HG03159 (cell line): ENCODE results near the gene GALNT18.
"Not testable (repeated sequence)": the region's sequence is repeated elsewhere in the genome, so short reads cannot be mapped to it uniquely, and the experiment has no call there.

ENCODE experiments used
- ATAC-seq: cut with Tn5 transposase; IDR thresholded peaks from one replicate; pipeline ENCODE4 v1.9.1; 2021; ENCODE audit warnings: mild to moderate bottlenecking, moderate library complexity; ENCODE audit not compliant: unreplicated experiment

The GALNT18 gene

DNA sequence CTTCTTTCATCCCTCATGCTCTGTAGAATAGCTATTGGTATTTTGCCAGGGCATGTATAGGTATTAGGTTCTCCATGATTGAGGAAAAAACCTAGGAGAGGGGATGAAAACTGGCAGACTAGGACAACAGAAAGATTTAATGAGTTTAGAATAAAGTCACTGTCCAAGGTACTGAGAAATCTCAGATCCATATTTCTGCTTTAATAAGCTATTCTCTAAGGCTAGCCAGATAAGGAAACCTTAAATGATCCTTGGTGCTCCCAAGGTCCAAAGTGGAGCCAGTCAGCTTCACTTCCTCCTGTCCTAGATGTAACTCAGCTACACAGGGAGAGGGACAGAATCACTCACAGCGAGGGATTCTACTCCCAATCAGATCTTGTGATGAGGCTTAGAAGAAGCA, 255.0 kb downstream of the GALNT18 start:
- no peak for ATAC-seq

DNA sequence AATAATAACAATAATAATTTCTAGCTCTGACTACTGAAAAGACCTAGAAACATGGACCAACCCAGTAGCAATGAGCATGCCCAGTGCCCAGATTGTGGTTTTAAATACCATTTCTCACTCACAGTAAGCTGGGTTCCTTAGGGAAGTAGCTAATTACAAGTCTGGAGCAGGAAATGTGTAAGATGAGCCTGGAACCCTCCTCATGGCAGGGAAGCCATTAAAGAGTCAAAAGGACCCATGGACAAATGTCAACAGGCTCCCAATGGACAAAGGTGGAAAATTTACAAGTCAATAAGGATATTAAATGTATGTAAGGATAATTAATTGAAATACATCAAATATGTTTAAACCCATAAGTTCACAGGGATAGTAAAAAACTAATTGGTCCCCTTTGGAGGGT, 258.1 kb downstream of the GALNT18 start:
- ATAC-seq: no peak

DNA sequence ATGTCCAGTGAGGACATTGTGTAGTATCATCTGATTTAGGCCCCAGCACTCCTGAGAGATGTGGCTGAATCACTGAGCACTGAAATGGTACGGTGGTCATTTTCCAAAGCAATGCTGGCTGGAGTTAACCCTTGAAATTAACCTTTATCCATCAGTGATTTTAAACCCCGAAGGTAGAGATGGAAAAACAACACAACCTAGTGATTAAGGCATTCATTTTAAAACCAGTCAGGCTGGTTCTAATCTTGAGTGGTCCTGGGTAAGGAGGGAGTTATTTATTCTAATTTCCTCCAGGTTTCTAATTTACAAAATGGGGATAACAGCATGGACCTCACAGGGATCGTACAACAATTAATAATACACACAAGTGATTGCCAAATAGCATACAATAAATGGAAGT, 262.2 kb downstream of the GALNT18 start:
- no peak for ATAC-seq

DNA sequence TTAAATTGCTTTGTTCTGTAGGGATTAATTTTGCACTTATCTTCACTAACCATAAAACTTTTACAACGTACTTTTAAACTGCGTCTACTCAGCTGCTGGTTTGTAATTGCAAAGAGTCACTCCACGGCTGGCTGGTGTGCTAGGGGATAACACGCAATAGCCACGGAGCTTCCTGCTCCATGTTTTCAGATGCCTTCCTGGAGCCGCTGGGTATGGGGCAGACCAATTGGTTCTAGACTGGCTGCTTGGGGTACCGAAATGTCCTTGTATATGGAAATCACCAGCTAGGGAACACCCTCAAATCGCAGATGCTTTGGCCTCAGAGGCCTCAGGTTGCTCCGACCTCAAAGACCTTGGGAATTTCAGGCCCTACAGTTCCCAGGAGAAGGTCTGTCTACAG, 265.0 kb downstream of the GALNT18 start:
- ATAC-seq: no peak

DNA sequence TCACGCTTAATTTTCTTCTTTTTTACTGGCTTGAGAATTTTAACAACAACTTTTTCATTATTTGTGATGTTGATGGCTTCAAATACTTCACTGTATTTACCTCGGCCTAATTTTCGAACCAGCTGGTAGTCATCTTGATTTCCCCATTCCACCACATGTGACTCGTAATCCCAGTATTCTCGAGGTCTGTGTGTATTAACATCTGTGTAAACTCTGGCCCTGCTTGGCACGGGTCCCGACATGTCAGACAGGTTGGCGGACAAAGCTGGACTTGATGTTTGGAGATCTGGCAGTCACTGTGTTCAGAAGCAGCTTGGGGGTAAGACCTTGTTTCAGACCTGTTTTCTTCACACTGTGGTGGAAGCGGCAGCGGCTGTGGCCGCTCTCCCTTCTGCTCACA, 268.9 kb downstream of the GALNT18 start, which contains the start of gene CSNK2A3:
CSNK2A3 (minus strand) TSS at position 373 of the 400 bp plus-strand sequence; CDS start at position 242, 131 bp downstream.
- ATAC-seq: not testable (repeated sequence)

DNA sequence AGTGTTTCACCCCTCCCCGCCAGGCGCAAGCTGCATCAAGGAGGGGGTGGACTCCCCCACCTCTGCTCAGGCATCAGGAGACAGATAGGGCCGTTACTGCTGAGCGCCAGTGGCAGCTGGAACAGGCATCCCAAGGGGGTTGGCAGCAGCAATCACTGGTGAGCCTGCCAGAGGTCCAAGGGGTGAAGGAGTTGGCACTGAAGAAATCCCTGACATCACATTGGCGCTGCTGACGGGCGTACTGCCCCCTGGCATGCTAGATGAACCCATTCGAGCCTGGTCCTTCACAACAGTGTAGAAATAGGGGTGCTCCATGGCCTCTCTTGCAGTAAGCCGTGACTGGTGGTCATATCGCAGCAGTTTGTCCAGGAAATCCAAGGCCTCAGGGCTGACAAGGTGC, 270.0 kb downstream of the GALNT18 start:
- not testable (repeated sequence) for ATAC-seq

DNA sequence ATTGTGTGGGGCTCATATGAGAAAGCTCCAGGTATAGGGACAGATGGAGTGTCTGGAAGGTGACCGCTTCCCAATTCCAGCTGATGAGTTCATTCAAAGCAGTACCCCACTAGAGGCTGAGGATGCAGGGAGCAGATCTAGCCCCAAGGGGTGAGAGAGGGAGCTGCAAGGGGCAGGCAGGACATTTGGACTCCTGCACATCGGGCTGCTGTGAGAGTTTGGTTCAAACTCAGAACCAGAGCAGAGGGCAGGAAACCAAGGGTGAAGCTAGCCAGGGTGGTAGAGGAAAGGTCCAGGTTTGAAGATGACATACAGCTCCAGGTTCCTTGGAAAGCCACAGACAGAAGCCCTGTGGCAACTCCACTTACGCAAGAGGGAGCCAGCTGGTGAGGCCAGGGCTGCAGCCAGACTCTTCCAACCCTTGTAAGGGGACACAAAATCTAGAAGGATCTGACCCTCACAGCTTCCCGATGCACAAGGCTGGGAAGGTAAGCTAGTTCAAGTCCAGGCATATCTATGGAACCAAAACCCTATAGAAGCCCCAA, 270.7 kb downstream of the GALNT18 start:
- ATAC-seq: no peak

DNA sequence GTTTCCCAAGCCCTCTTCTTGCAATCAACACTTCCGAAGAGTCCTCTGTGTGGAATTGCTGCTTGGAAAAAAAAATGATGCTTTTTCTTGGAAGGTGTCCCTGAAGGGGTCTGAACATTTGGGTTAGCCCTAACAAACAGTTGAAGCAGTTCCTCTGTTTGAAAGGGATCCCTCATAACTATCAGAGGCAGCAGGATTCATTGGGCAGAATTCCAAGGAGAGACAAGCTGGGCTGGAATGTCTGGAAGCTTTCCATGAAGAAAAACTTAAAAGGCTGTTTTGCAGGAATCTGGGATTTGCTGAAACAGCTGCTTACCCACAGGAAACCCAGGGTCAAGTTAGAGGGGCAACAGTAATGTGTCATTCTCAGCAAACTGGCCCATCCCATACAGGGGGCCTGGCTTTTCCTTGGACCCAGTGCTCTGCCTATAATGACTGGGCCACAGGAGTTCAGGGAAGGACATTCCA, 271.9 kb downstream of the GALNT18 start:
- ATAC-seq: no peak

DNA sequence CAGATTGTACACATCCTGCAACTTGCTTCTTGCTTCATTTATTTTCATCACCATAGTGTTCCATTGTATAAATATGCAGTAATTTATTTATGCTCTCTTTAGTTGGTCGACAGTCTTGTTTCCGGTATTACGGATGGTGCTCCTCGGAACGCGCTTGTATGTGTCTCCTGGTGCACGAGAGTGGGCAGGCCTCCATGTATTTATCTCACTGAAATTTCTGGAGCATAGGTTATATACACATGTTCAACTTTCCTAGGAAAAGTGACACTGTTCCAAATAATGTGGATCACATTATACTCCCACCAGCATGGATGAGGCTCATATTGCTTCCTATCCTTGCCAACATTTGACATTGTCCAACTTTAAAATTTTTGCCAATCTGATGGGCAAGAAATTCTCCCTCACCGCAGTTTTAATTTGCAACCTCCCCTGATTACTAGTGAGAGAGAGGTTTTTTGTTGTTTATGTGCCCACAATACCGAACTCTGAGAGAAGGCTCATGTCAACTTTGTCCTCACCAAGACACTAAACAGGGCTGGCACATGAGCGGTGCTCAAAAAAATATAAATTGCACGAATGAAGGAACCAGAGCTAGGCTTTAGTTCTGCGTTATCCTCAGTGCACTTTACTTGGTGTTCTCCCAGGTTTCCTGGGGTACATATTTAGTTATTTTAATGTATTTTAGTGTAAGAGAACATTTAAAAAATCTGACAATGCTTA, 272.5 kb downstream of the GALNT18 start:
- ATAC-seq: no peak

DNA sequence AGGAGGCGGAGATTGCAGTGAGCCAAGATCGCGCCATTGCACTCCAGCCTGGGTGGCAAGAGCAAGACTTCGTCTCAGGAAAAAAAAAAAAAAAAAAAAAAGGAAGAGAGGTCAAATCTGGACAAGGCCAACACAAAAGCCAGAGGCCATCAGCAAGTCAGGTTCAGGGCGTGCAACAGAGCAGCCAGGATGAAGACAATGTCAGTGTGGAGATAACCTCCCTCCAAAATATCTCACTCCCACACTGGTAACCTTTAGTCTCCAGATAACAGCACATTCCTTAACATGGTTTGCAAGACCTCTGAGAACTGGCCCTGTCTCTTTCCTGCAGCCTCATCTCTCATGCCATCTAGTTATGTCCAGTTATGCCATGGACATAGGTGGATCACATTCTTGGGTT, 273.5 kb downstream of the GALNT18 start:
- ATAC-seq: no peak

DNA sequence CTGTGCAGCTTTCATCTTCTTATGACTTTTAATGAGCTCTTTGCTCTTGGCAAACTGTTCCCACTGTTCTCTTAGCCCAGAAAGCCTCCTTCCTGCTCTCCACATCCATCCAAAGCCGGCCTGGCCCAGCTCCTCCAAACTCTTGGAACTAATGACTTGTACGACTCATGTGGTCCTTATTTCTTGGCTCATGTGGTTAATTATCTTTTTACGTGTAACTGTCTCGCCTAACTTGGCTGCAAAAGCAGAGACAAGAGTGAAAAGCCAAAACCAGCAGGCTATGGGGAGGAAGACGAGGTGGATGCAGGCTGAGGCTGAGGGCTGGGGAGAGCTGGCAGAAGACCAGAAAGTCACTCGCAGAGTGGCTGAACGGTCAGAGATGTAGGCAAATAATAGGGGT, 274.2 kb downstream of the GALNT18 start:
- no peak for ATAC-seq

DNA sequence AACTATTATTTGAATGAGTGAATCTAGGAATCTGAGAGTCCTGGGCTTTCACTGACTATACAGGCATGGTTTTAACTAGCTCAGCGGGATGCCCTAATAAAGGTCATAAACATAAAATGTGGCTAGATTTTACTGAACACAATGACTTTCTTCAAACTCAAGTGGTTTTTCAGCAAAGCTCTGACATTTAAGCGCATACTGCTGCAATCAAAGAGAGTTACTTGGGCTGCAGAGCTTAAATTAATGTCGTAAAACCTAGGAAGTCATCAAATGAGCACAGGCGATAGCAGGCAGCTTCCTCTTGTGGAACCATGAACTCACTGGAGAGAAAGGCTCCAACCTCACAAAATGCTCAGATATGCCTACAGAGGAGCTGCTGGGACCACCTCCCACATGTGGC, 275.5 kb downstream of the GALNT18 start:
- no peak for ATAC-seq

DNA sequence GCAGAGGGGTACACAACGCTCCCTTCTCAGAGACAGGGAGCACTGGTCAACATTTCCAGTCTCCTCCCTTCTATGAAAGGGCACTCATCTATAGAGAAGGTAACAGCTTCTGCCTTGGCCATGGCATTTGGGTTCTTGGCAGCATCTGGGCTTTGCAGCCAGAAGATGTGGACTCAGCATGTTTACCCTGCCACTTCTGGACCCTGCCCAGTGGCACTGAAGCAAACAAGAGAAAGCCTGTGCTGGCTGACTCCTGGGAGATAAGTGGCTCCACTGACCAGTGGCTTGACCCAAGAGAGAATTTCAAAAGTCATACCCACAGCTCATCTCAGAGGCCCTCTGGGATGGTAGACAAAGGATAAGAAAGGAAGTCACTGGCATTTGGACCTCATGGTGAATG, 276.7 kb downstream of the GALNT18 start:
- ATAC-seq: no peak

DNA sequence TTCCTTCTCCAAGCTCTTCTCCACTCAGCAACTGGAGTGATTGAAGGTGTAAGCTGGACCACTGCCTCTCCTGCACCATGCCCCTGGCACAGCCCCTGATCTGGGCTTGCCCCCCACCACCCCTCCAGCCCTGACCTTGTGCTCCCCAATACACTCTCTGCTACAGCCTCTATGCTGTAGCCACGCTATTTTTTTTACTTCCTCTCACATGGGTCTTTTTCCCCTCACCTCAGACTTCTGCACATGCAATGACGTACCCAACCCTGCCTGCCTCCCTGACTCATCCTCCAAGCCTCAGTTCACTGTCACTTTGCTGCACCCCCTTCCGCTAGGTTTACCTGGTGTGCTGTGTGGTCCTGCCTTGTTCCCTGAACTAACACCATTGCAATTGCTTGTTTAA, 277.8 kb downstream of the GALNT18 start:
- ATAC-seq: no peak

DNA sequence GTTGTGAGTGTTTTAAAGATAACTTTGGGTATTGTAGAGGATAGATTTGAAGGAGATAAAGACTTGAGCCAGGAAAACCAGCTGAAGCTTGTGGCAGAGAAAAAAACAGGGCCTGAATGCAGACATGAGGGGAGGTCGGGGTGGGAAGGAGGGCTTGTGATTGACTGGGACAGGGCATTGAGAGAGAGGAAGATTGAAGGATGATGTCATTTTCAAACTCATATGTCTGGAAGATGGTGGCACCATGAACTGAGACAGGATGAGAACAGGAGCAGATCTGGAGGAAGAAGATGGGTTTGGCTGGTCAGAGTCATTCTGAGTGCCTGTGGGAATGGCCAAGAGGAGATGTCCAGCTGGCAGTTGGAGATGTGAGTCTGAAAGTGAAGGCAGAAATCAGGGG, 283.5 kb downstream of the GALNT18 start:
- no peak for ATAC-seq

DNA sequence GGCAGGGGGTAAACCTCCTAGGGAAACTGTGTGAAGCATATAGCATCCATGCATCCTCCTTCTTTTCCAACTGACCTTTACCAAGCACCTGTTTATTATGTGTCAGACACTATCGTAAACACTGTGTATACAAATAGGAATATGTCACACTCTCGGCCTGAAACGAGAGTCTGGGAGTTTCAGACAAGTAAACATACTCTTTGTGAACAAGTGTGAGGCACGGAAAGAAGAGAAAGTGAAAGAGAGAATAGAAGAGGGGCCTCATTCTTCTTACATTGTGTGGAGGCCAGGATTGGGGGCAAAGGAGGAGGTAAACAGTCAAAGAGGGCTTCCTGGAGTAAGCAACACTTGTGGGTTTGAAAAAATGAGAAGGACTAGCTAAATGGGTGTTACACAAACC, 285.1 kb downstream of the GALNT18 start:
- no peak for ATAC-seq

DNA sequence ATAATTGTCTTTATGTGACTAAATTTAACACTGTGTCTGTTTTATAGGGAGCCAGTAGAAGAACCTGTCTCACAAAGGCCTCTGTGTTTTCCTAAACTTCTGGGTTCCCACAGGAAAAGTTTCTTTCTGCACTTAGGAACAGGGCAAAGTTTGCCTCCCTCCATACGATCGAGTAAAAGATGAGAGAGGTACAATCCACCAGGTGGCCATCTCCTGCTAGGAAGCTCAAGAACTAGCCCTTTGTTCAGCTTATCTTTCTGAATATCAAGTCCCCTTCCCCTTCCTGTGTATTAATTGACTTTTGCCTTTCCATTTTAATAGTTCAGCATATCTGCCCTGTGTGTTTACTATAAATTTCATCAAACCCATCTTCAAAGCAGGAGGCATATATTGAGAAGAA, 286.8 kb downstream of the GALNT18 start:
- no peak for ATAC-seq

DNA sequence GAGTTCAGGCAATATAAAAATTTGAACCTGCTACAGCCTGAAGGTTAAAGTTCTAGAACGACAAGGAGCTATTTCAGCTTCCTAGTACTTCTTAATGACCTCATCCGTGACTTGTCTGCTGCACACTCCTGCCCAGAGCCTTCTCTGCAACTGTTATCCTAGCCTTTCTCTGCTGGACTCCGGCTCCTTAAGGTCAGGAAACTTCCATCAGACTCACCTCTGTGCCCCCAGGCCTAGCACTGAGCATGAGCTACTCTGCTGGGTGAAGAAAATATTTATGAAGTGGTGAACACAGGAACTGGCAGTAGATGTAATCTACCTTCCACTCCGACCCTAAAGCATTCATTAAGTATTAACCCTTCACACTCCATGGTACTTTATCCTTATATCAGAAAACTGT, 287.2 kb downstream of the GALNT18 start:
- no peak for ATAC-seq

DNA sequence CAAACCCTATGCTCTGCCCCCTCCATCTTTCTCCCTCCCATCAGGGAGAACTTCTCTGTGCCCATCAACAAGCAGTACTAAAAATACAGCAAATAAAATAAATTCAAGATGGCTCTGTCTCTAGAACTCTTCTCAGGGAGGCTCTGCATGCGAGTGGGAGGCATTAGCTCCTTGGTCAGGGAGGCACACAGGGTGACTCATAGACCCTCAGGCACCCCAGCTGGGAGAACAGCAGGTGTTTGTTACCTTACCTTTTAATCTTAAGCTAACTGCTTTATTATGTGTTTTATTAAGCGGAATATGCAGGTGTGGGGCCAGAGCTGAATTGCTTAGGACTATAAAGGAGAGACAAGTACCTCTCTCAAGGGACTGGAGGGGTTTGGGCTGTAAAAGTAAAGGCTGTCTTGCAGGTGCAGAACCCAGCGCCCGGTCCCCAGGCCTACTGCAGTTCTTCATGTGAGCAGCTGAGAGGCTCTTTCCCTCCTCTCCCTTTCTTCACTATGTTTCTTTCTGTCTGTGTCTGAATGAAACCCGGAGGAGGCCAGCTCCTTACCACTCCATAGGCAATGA, 289.6 kb downstream of the GALNT18 start:
- ATAC-seq: no peak

DNA sequence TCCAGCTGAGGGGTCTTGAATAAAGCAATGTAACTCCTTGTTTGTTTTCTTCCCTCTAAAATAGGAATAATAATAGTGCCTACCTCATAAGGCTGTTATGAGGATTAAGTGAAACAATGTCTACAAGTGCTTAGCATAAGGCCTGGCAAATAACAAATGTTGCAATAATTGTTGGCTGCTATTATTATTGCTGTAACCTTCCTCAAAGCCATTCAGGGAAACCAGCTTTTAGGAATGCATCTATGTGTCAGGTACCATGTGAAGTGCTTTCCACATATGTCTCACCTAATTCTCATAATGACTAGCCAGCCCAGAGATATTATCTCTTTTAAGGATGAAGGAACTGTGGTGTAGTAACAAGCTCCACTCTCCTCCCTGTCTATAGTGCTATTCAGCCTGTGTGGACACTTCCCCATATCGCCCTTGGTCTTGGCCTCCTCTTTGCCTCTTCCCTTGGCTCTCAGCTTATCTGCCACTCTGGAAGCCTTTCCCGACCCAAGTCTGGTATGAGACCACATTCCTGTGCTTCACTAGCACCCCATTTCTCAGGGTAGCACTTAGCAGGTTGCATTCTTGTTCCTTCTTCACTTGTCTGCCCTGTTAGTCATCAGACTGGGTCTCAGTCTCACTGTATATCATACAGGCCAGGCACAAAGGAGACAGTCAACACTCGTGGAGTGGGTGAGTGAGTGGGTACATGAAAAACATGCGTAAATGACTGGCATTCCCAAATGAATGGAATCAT, 292.6 kb downstream of the GALNT18 start:
- ATAC-seq: no peak

DNA sequence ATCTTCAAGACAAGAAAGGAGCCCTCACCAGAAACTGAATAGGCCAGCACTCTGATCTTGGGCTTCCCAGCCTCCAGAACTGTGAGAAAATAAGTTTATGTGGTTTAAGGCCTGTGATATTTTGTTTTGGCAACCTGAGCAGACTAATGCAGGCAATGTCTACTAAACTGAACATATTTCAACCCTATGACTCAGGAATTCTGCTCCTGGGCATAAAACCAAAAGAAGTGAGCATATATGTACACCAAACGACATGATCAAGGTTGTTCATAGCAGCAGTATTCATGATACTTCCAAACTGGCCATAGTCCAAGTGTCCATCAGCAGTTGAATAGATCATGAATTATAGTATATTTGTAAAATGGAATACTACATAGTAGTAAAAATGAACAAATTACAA, 297.7 kb downstream of the GALNT18 start:
- ATAC-seq: no peak

DNA sequence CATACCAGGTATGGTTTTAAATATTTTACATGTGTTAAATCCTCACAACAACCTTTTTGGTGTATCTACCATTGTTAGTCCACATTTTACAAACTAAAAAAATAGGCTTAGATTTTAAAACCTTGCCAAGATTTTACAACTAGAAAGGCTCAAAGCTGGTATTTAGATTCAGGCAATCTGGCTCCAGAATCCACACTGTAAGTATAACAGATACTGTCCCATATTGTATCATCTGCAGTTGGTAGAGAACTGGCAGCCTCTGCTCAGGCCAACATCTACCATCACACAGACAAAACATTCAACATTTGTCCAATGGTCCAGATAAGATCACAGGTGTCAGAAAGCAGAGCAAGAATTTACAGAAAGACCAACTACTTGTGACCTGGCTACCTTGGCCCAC, 299.7 kb downstream of the GALNT18 start:
- no peak for ATAC-seq
